ENCODE measurements around the gene CSMD2.

CSMD2 gene

DNA sequence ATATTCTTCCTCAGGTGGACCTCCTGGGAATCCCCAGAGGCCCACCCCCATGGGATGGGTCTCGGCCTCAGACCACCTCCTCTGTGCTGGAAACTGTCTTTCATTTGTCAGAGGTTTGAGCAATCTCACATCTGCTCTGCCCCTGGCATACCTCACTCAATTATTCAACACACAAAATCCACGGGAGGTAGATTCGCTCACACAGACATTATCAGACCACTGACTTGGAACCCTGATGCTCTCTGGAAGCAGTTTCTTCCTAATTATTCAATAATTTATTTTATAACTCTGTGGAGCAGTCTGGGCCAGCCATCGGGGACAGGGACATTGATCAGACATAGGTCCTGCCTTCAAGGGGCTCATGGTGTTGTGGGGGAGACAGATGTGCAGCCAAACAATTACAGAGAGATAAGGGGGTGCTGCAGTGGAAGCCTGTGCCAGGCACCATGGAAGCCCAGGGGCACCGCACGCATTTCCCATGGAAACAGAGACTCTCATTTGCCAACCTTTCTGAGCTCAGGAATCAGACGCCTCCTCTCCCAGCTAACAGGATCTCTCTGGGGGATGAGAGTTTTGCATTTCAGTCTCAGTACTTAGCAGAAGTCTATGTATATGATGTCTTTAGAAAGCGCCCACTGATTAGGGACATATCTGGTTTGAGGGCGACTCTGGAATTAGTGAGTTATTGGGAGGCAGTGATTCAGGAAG lies 204.7 kb downstream of the CSMD2 start:
- Histone ChIP-seq H3K9ac (ENCODE audit: low read length in 2 of 2) (no peak overlapping the region), H3K27me3 (ENCODE audit: control insufficient read depth in 1 of 2, insufficient read depth in 2 of 2, low read length in 2 of 2) (peaks cover 4 to 13% of the 10 kb centered on the region in 2 donors), H3K27ac (ENCODE audit: low read length) (no peak overlapping the region), H3K9me3 (ENCODE audit: control insufficient read depth in 2 of 2, low read length in 2 of 2) (no peaks in the 10 kb centered on the region), H3K4me3 (ENCODE audit: low read length in 2 of 2) (no peak overlapping the region), H3K36me3 (ENCODE audit: control insufficient read depth in 2 of 2, insufficient read depth in 2 of 2, low read length in 2 of 2) (no peaks in the 10 kb centered on the region), H3K4me1 (ENCODE audit: control insufficient read depth, insufficient read depth, low read length) (no peaks in the 10 kb centered on the region)

DNA sequence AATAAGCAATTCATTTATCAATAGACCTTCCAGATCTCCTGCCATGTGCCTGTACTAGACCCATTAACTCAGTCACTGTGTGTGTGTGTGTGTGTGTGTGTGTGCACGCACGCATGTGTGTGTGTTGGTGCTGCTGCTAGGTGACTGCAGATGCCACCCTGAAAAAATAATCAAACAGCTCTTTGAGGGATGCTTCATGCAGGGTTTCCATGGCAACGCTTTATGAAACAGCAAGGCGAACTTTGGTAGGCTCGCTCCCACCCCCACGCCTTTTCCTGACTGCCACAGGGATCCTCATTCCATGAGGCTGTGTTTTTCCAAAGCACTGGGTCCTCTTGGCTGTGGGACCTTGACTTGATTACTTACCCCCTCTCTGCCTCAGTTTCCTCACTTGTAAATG lies 207.2 kb downstream of the CSMD2 start:
- no peak overlapping the region for H3K27ac ChIP-seq (ENCODE audit: low read length)
- H3K9me3 ChIP-seq (ENCODE audit: control insufficient read depth in 2 of 2, low read length in 2 of 2): no peaks in the 10 kb centered on the region
- H3K9ac ChIP-seq (ENCODE audit: low read length in 2 of 2): no peak overlapping the region
- H3K36me3 ChIP-seq (ENCODE audit: control insufficient read depth in 2 of 2, insufficient read depth in 2 of 2, low read length in 2 of 2): no peaks in the 10 kb centered on the region
- no peak overlapping the region for H3K4me3 ChIP-seq (ENCODE audit: low read length in 2 of 2)
- H3K27me3 ChIP-seq (ENCODE audit: control insufficient read depth in 1 of 2, insufficient read depth in 2 of 2, low read length in 2 of 2): peaks cover 4 to 9% of the 10 kb centered on the region in 2 donors
- H3K4me1 ChIP-seq (ENCODE audit: control insufficient read depth, insufficient read depth, low read length): no peaks in the 10 kb centered on the region

GRCh38 chr1:33955096-33955495 lies 209.9 kb downstream of the CSMD2 start:
- Histone ChIP-seq H3K4me1 (ENCODE audit: control insufficient read depth, insufficient read depth, low read length) (no peaks in the 10 kb centered on the region), H3K4me3 (ENCODE audit: low read length in 2 of 2) (no peak overlapping the region), H3K9me3 (ENCODE audit: control insufficient read depth in 2 of 2, low read length in 2 of 2) (no peaks in the 10 kb centered on the region), H3K9ac (ENCODE audit: low read length in 2 of 2) (no peak overlapping the region), H3K36me3 (ENCODE audit: control insufficient read depth in 2 of 2, insufficient read depth in 2 of 2, low read length in 2 of 2) (no peaks in the 10 kb centered on the region), H3K27me3 (ENCODE audit: control insufficient read depth in 1 of 2, insufficient read depth in 2 of 2, low read length in 2 of 2) (peaks cover 3 to 6% of the 10 kb centered on the region in 2 donors), H3K27ac (ENCODE audit: low read length) (no peak overlapping the region)

DNA sequence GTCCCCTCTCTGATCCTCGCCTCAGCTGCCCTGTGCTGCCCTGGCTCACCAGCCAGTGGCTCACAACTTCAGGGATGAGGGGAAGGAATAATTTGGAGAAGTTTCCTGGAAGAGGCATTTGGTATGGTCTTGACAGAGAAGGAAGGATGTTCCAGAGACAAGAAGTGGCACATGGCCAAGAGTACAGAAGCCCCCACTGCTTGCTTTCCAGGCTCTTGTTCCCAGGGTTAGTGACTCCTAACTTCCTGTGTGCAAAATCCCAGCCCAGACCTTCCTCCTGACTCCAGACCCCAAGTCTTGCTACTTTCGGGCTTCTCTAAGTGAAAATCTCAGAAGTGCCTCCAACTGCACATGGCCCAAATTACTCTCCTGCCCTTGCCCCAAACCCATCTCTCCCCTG lies 215.5 kb downstream of the CSMD2 start:
- H3K4me3 ChIP-seq (ENCODE audit: low read length in 2 of 2): no peak overlapping the region
- H3K27ac ChIP-seq (ENCODE audit: low read length): no peak overlapping the region
- no peak overlapping the region for H3K9ac ChIP-seq (ENCODE audit: low read length in 2 of 2)
- H3K27me3 ChIP-seq (ENCODE audit: control insufficient read depth in 1 of 2, insufficient read depth in 2 of 2, low read length in 2 of 2): peaks cover 0 to 3% of the 10 kb centered on the region in 2 donors
- H3K4me1 ChIP-seq (ENCODE audit: control insufficient read depth, insufficient read depth, low read length): no peaks in the 10 kb centered on the region
- H3K36me3 ChIP-seq (ENCODE audit: control insufficient read depth in 2 of 2, insufficient read depth in 2 of 2, low read length in 2 of 2): no peaks in the 10 kb centered on the region
- H3K9me3 ChIP-seq (ENCODE audit: control insufficient read depth in 2 of 2, low read length in 2 of 2): no peaks in the 10 kb centered on the region

DNA sequence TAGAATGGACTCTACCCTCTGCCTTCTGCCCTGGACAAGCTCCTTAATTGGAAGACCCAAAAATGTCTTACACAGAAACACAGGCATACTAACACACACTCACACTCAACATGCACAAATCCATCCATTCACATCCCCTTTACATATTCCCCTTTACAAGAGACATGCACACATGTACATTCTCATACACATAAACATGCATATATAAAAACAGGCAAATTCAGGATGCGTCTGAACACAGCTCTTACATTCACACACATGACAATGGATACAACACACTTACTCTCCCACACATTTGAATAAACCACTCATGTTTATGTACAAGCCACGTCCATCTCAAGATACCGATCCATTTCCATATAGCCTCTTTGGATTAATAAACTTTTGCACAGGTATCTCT lies 216.7 kb downstream of the CSMD2 start:
- Histone ChIP-seq H3K4me1 (ENCODE audit: control insufficient read depth, insufficient read depth, low read length) (no peaks in the 10 kb centered on the region), H3K27me3 (ENCODE audit: control insufficient read depth in 1 of 2, insufficient read depth in 2 of 2, low read length in 2 of 2) (peaks cover 0 to 3% of the 10 kb centered on the region in 2 donors), H3K9ac (ENCODE audit: low read length in 2 of 2) (no peak overlapping the region), H3K27ac (ENCODE audit: low read length) (no peak overlapping the region), H3K9me3 (ENCODE audit: control insufficient read depth in 2 of 2, low read length in 2 of 2) (no peaks in the 10 kb centered on the region), H3K36me3 (ENCODE audit: control insufficient read depth in 2 of 2, insufficient read depth in 2 of 2, low read length in 2 of 2) (no peaks in the 10 kb centered on the region), H3K4me3 (ENCODE audit: low read length in 2 of 2) (no peak overlapping the region)

- no peaks in the 10 kb centered on the region for H3K4me1 ChIP-seq (ENCODE audit: control insufficient read depth, insufficient read depth, low read length)
- no peak overlapping the region for H3K4me3 ChIP-seq (ENCODE audit: low read length in 2 of 2)
- H3K9ac ChIP-seq (ENCODE audit: low read length in 2 of 2): no peak overlapping the region
- H3K36me3 ChIP-seq (ENCODE audit: control insufficient read depth in 2 of 2, insufficient read depth in 2 of 2, low read length in 2 of 2): no peaks in the 10 kb centered on the region
- peaks cover 0 to 3% of the 10 kb centered on the region in 2 donors for H3K27me3 ChIP-seq (ENCODE audit: control insufficient read depth in 1 of 2, insufficient read depth in 2 of 2, low read length in 2 of 2)
- no peak overlapping the region for H3K27ac ChIP-seq (ENCODE audit: low read length)
- H3K9me3 ChIP-seq (ENCODE audit: control insufficient read depth in 2 of 2, low read length in 2 of 2): no peaks in the 10 kb centered on the region
Observed at GRCh38 chr1:33946836-33947235, 218.2 kb downstream of the CSMD2 start.

- Histone ChIP-seq H3K27ac (ENCODE audit: low read length) (no peak overlapping the region), H3K4me1 (ENCODE audit: control insufficient read depth, insufficient read depth, low read length) (no peaks in the 10 kb centered on the region), H3K27me3 (ENCODE audit: control insufficient read depth in 1 of 2, insufficient read depth in 2 of 2, low read length in 2 of 2) (peaks cover 0 to 3% of the 10 kb centered on the region in 2 donors), H3K9me3 (ENCODE audit: control insufficient read depth in 2 of 2, low read length in 2 of 2) (no peaks in the 10 kb centered on the region), H3K9ac (ENCODE audit: low read length in 2 of 2) (no peak overlapping the region), H3K36me3 (ENCODE audit: control insufficient read depth in 2 of 2, insufficient read depth in 2 of 2, low read length in 2 of 2) (no peaks in the 10 kb centered on the region), H3K4me3 (ENCODE audit: low read length in 2 of 2) (no peak overlapping the region)
Observed at GRCh38 chr1:33944846-33945245, 220.2 kb downstream of the CSMD2 start.

DNA sequence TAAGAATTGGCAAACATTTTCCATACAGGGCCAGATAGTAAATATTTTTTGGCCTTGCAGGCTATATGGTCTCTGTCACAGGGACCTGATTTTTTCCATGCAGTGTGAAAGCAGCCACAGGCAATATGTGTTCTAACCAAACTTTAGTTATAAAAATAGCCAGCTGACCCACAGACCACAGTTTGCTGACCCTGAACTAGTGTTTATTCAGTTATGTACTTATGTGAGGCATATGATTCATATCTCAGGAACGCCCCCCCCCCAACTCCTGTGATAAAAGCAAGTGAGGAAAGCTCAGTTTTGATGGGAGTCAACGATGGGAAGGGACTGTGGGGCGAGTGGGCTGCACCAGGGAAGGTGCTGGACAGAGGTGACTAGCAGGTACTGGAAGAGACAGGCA lies 221.1 kb downstream of the CSMD2 start:
- Histone ChIP-seq H3K4me3 (ENCODE audit: low read length in 2 of 2) (no peak overlapping the region), H3K9ac (ENCODE audit: low read length in 2 of 2) (no peak overlapping the region), H3K4me1 (ENCODE audit: control insufficient read depth, insufficient read depth, low read length) (no peaks in the 10 kb centered on the region), H3K27me3 (ENCODE audit: control insufficient read depth in 1 of 2, insufficient read depth in 2 of 2, low read length in 2 of 2) (peaks cover 0 to 3% of the 10 kb centered on the region in 2 donors), H3K9me3 (ENCODE audit: control insufficient read depth in 2 of 2, low read length in 2 of 2) (no peaks in the 10 kb centered on the region), H3K36me3 (ENCODE audit: control insufficient read depth in 2 of 2, insufficient read depth in 2 of 2, low read length in 2 of 2) (no peaks in the 10 kb centered on the region), H3K27ac (ENCODE audit: low read length) (no peak overlapping the region)

DNA sequence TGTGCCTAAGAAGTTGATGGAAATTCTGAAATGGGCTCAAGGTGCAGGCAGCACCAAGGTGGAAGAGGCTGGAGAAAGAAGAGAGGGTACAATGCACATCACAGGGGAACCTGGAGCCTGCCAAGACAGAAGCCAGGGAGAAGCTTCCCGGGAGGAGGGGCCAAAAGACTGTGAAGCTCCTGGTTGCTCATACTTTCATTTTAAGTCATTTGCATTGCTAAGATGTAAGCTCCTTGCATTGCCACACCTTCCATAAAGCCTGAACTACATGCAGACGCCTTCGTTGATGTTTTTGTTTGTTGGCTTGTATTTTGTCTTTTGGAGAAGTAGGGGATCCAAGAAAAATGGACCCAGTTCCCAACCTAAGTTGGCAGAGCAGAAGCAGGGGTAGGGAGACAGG lies 232.2 kb downstream of the CSMD2 start:
- H3K4me1 ChIP-seq (ENCODE audit: control insufficient read depth, insufficient read depth, low read length): no peaks in the 10 kb centered on the region
- no peaks in the 10 kb centered on the region for H3K36me3 ChIP-seq (ENCODE audit: control insufficient read depth in 2 of 2, insufficient read depth in 2 of 2, low read length in 2 of 2)
- H3K4me3 ChIP-seq (ENCODE audit: low read length in 2 of 2): no peak overlapping the region
- H3K9ac ChIP-seq (ENCODE audit: low read length in 2 of 2): no peak overlapping the region
- H3K27ac ChIP-seq (ENCODE audit: low read length): no peak overlapping the region
- peaks cover 0 to 6% of the 10 kb centered on the region in 2 donors for H3K27me3 ChIP-seq (ENCODE audit: control insufficient read depth in 1 of 2, insufficient read depth in 2 of 2, low read length in 2 of 2)
- no peaks in the 10 kb centered on the region for H3K9me3 ChIP-seq (ENCODE audit: control insufficient read depth in 2 of 2, low read length in 2 of 2)

GRCh38 chr1:33931111-33931475 lies 233.9 kb downstream of the CSMD2 start:
- no peaks in the 10 kb centered on the region for H3K4me1 ChIP-seq (ENCODE audit: control insufficient read depth, insufficient read depth, low read length)
- H3K36me3 ChIP-seq (ENCODE audit: control insufficient read depth in 2 of 2, insufficient read depth in 2 of 2, low read length in 2 of 2): no peaks in the 10 kb centered on the region
- no peak overlapping the region for H3K4me3 ChIP-seq (ENCODE audit: low read length in 2 of 2)

GRCh38 chr1:33930346-33931110 lies 234.5 kb downstream of the CSMD2 start:
- H3K9me3 ChIP-seq (ENCODE audit: control insufficient read depth in 2 of 2, low read length in 2 of 2): no peaks in the 10 kb centered on the region
- H3K4me1 ChIP-seq (ENCODE audit: control insufficient read depth, insufficient read depth, low read length): no peaks in the 10 kb centered on the region
- peaks cover 0 to 4% of the 10 kb centered on the region in 2 donors for H3K27me3 ChIP-seq (ENCODE audit: control insufficient read depth in 1 of 2, insufficient read depth in 2 of 2, low read length in 2 of 2)
- H3K36me3 ChIP-seq (ENCODE audit: control insufficient read depth in 2 of 2, insufficient read depth in 2 of 2, low read length in 2 of 2): no peaks in the 10 kb centered on the region
- no peak overlapping the region for H3K27ac ChIP-seq (ENCODE audit: low read length)
- no peak overlapping the region for H3K9ac ChIP-seq (ENCODE audit: low read length in 2 of 2)
- H3K4me3 ChIP-seq (ENCODE audit: low read length in 2 of 2): no peak overlapping the region

More at GRCh38 chr1:33931111-33931475, 233.9 kb downstream of the CSMD2 start:
- Histone ChIP-seq H3K27ac (ENCODE audit: low read length) (no peak overlapping the region), H3K27me3 (ENCODE audit: control insufficient read depth in 1 of 2, insufficient read depth in 2 of 2, low read length in 2 of 2) (peaks cover 0 to 4% of the 10 kb centered on the region in 2 donors), H3K9ac (ENCODE audit: low read length in 2 of 2) (no peak overlapping the region), H3K9me3 (ENCODE audit: control insufficient read depth in 2 of 2, low read length in 2 of 2) (no peaks in the 10 kb centered on the region)
